PFSK-1 (cell line): ENCODE results near the gene OAT.

Experiments used
- FOXP2 ChIP-seq: optimal IDR thresholded peaks from 2 replicates; pipeline ENCODE3; 2011; ENCODE audit warnings: borderline replicate concordance, control low read depth, inconsistent platforms; ENCODE audit not compliant: insufficient read depth; ENCODE audit errors: extremely low read length, extremely low read depth
- POLR2AphosphoS5 ChIP-seq: IDR thresholded peaks from 2 replicates; pipeline ENCODE4 v1.6.1; 2012; ENCODE audit warnings: low read depth, mild to moderate bottlenecking, control low read depth, low read length, moderate library complexity
- REST ChIP-seq, 2 experiments: IDR thresholded peaks; 2 replicates each; pipeline versions ENCODE4 v1.6.1 to v1.8.0; 2011 to 2012; ENCODE audit warnings: low read depth in 2 of 2, low read length in 2 of 2, control low read depth in 1 of 2, inconsistent platforms in 1 of 2, mild to moderate bottlenecking in 1 of 2, moderate library complexity in 1 of 2; ENCODE audit not compliant: insufficient read depth in 1 of 2
- SIN3A ChIP-seq: IDR thresholded peaks from 2 replicates; pipeline ENCODE4 v1.6.1; 2012; ENCODE audit warnings: mild to moderate bottlenecking, low read length, moderate library complexity, borderline replicate concordance; ENCODE audit not compliant: insufficient read depth
- TAF1 ChIP-seq: IDR thresholded peaks from 2 replicates; pipeline ENCODE4 v1.6.1; 2012; ENCODE audit warnings: low read length, control low read depth, borderline replicate concordance; ENCODE audit not compliant: insufficient read depth

OAT gene

GRCh38 chr10:124351481-124352220 is 67.1 kb downstream of the OAT start:
- TF ChIP-seq FOXP2 (no peak), REST (IDR thresholded peaks at IDR 0.05; ENCODE audit: insufficient read depth in 1 of 2, low read depth in 2 of 2, low read length in 2 of 2) (no peak), SIN3A (no peak), TAF1 (no peak), POLR2AphosphoS5 (no peak)

GRCh38 chr10:124350806-124351205 is 67.9 kb downstream of the OAT start:
- TF ChIP-seq SIN3A, result no peak
- TF ChIP-seq REST (IDR thresholded peaks at IDR 0.05; ENCODE audit: insufficient read depth in 1 of 2, low read depth in 2 of 2, low read length in 2 of 2), result no peak
- no peak for TF ChIP-seq TAF1
- TF ChIP-seq FOXP2, result no peak
- no peak for TF ChIP-seq POLR2AphosphoS5

GRCh38 chr10:124349996-124350280 is 68.8 kb downstream of the OAT start:
- no peak for TF ChIP-seq FOXP2
- TF ChIP-seq REST (IDR thresholded peaks at IDR 0.05; ENCODE audit: insufficient read depth in 1 of 2, low read depth in 2 of 2, low read length in 2 of 2), result no peak
- no peak for TF ChIP-seq SIN3A
- no peak for TF ChIP-seq POLR2AphosphoS5
- no peak for TF ChIP-seq TAF1

- no peak for TF ChIP-seq SIN3A
These were observed 69.3 kb downstream of the OAT start for GRCh38 chr10:124349231-124349995.

- TF ChIP-seq TAF1 (no peak), POLR2AphosphoS5 (no peak), REST (IDR thresholded peaks at IDR 0.05; ENCODE audit: insufficient read depth in 1 of 2, low read depth in 2 of 2, low read length in 2 of 2) (no peak), SIN3A (no peak), FOXP2 (no peak)
These were observed 69.9 kb downstream of the OAT start for GRCh38 chr10:124348801-124349200.
